Hypothalamus (tissue), 51 donors: Measurements from ENCODE around the gene KCNE4.
"Not testable (repeated sequence)": the region's sequence is repeated elsewhere in the genome, so short reads cannot be mapped to it uniquely, and the experiment has no call there.

Experiments
- DNase-seq, 51 donors: peaks; one replicate each; lab custom pipeline; 2025; lab: John Stamatoyannopoulos, UW

The KCNE4 gene

DNA sequence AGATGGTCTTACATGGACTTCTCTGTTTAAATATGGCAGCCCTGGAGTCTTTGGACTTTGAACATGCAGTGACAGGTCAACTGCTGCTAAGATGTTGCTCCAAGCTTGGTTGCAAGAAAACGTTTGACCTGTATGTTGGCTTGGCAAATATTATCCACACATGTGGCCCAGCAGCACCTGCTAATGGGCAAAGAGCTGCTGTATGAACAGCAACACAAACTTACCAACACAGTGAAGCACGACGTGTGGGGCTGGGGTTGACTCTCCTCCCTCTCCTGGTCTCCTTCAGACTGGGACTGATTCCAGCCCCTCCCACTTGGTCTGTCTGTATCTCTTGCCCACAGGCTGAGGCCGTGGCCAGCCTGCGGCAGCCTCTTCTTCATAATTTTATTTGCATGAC is 3.8 kb downstream of the KCNE4 start:
- DNase-seq = no peak

DNA sequence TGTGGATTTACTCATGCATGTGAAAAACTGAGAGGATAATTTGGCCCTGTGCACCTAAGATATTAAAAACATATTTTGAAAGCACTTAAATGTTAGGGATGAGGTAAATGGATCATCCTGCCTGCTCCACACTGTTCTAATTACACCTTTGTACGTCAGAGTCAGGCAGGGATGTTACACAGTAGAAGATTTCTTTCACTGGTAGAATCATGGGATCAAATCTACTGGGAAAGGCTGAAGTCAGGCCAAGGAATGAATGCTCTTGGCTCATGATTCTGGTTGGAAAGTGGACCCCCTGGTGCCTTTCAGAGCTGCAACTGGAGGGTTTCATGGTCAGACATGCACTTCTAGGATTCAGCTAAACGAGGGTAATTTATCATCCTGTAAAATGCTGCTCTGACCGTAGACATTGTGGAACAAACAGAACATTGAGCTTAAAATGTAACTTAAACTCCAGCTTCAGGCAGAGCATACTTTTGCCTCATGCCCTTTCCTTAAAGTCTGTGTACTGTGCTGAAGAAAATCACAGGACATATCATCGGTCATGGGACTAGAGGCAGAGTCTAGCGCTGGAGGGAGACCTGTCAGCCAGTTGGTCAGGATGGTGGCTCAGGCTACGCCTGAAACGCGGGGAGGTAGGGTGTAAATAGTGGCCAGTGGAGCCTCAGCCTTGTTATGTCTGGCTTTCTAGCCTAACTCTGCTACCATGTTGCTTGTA is 4.9 kb downstream of the KCNE4 start:
- no peak for DNase-seq

DNA sequence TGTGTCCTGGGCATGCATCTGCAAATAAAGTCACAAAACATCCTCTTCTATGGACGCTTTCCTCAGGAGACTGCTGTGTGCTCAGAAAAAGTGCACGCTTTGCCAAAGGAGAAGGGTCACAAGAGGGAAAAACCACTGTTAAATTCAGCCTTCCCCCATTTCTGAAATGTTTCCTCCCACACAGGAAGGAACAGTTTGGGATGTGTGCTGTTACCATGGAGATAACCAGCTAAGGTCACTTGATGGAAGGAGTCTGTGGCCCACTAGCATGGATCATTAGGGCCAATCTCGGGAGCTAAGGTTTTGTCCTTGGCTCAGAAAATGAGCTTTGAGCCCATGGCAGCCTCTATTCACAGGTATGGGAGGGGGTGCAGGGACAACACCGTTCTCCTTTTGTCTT is 5.6 kb downstream of the KCNE4 start:
- no peak for DNase-seq

DNA sequence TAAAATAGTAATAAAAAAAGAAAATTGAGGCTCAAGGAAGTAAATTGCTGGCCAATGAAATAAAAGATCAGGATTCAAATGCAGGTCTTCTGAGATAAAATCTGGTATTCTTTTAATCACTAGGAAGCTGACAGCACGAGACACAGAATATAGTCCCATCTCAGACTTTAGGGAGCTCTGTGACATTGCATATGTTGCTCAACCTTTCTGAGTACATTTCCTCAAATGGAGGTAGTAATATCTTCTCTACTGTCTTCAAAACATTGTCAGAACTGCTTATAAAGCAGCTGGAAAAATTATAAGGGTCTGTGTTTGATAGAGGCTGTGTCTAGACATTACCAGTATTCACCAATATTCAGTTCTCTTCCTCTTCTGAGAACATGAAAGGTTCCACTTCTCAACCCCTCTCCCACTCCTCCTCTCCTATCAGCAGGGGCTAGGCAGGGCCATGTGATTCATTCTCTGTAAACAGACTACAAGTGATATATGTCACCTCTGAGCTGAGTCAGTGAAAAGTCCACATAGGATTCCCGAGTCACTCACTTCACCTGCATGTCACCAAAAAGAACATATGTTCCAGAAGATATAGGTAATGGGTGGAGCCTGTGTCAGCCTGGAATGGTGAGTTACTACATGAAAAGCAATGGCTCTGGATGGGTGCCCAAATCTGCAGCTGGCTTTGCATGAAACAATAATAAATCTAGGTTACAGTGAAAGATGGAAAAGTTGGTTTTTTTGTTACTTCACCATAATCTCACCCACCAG is 7.1 kb downstream of the KCNE4 start:
- no peak for DNase-seq

DNA sequence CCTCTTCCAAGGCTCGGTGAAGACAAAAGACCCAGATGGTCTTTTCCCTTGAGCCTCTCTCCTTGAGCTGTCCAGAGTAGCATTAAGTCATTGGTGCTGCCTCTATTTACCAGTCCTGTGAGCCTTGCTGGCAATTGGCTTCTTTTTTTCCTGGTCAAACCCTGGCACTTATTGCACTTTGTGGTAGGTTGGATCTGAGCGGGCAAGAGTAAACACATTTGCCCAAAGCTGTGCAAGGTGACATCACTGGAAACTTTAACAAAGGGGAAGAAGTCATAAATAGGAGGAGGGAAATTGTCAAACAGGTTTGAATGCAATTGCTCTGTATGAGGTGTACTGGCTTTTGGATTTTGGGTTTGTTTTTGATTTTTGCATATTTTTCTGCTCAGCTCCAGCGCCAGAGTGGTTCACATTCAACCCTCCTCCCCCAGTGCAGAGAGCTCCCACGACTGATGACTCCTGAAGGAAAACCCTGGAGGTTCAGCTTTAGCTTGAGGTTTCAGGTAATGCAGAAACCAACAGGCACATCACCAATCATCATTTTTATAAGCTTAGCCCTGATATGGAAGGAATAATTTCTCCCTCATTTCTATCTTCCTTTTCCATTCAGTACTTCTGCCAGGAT is 8.3 kb downstream of the KCNE4 start:
- DNase-seq = no peak

DNA sequence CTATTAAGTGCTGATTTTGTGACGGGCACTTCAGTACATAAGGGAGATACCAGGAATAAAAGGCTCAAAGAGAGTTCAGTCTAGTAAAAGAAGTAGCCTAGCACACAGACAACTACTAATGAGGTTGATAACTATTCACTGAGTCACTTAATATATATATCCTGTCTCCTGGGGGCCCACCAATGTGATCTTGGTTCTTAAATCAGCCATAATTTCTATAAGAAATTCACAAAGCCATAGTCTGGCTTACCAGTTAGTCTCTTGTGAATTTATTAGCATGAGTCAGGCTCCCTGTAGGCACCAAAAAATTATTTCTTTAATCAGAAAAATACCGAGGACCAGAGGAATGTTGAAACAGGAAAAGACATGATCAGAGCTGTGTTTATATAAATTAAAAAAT is 10.4 kb downstream of the KCNE4 start:
- no peak for DNase-seq

DNA sequence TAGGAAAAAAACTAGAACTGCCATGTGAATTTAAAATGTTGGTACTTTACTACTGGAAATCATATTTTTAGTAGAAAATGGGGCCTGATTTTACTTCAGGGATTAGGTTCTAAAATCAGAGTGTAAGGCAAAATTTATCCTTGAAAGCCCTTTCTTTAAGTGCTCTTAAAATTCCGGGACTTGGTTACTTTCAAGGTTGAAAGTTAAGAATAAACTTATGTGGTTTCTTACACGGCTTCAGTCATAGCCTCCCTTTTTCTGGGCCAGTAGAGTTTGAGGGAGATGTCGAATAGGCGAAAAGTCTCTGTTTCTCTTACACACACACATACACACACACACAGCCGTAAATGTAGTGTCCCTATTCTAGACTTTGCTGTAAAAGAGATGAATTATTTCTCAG is 13.1 kb downstream of the KCNE4 start:
- DNase-seq = no peak

DNA sequence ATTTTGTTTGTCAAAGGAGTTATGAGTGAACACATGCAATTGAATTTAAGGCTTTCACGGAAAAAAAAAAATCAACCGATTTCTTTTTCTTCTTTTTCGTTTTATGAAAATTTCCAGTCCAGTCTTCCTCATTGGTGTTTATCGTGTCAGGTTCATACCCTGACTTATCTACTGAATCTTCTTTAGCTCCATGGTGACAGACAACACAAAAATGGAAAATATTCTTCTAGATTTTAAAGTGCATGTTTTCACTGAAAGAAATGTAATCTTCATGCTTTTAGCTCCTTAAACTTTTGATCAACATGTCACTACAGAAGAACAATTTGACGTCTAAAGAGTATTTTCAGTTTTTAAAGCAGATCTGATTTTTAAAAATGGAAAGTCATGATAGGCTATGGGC is 14.7 kb downstream of the KCNE4 start:
- DNase-seq = no peak

DNA sequence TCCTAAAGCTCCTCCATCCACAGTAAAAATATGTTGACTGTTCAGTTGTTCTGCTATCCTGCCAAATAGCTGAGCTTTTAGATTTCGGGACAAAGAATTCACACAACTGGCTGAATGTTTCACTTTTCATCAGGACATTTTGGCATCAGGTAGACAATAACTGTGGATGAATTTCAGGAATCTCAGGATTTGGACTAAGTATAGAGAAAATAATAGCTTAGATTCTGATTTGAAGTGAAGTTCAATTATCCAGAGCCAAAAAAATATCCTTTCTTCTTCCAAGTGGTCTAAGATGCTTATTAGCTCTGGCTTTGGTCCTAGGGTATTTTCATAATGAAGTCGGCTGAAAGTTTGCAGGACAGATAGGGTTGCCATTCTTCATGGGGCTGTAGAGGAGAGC is 16.1 kb downstream of the KCNE4 start:
- DNase-seq = no peak

DNA sequence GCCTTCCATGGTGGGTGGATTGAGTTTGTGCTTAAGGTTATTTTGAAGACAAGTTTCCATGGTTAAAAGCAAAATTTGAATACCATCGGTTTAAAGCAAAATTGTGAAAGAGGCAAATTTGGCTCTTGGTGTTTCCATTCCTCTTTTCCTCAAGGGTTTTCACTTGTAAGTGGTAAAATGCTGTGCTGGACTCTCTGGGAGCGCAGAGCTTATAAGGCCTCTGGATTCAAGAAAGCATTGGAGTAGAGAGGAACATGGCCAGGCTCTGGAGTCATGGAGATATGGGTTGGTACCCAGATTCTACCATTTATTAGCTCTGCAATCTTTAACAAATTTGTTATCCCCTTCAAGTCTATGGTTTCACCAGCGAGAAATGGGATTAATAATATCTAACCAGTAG is 17.5 kb downstream of the KCNE4 start:
- no peak for DNase-seq

DNA sequence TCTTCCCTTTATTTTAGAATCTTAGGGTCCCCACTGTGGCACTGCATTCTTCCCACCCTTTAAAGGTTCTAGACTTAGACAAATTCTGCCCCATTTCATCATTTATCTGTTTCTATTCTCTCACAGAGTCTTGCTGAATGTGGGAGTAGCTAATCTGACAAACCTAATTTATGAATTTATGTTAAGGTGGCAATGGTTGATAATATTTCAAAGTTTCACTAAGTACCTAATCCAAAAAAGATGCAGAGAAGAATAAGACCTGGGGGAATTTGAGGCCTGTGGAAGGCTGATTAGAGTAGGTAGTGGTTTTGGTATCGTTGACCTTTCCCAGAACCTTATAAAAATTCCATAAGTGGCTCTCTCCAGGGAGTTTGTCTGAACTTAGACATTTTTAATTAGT is 18.0 kb downstream of the KCNE4 start:
- no peak for DNase-seq

DNA sequence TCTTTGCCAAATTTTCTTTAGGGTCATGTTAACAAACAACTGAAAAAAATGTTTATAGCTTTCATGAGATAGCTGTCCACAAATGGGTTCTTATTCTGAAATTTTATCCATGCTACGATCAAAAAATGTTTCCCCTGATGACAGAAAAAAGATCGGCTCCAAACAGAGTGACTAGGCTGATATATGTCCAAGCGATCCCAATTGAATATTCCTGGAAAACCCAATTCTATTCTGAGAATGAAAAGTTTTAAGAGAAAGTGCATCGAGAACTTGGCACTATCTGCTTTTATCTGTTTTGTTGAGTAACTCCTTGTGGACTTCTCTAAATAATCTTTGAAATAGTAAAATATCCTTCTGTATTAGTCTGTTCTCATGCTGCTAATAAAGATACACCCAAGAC is 19.1 kb downstream of the KCNE4 start:
- DNase-seq = no peak

DNA sequence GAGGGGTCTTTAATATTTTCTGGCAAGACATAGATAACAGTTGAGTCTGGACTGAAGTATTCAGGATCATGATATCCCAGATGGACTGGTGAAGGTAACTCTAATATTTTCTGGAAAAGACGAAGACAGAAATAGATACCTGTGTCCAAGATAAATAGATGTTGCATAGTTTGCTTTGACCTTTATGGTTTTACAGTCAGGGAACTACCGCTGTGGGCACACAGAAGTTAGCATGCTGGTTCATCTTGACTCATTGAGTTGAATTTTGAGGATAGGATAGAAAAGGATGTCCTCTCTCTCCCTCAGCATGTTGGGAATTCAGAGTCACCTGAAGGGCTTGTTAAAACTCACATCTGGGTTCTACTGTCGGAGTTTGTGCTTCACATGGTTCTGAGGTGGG is 20.8 kb downstream of the KCNE4 start:
- DNase-seq = no peak

DNA sequence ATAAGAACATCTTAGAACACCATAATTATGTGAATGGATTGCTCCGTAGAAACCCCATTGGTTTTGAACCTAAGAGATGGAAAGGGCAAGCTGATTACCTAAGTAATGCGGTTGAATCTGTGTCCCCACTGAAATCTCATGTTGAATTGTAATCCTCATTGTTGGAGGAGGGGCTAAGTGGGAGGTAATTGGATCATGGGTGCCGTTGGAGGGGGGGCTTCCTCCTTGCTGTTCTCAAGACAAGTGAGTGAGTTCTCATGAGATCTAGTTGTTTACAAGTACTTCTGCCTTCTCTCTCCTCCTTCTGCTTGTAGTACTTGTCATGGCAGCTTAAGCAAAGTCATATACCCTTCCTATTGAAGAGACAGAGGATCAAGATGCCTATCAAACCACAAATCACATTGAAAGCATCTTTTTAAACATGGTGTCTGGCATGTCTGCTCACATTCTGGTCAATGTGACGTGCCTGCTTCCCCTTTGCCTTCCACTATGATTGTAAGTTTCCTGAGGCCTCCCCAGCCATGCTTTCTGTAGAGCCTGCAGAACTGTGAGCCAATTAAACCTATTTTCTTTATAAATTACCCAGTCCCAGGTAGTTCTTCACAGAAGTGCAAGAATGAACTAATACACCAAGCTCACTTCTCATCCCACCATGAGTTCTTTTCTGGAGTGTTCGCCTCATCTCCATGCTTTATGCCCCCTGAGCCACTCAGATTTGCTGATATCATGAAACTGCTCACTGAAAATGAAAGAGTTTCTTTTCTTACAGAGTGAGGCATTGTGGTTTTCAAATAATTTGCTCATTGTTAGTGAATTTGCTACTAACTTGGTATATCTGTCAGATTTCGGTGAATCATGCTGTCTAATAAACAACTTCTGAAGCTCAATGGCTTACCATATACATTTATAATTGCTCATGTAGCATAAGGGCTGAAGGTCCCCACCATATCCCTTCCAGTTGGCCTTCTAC is 23.6 kb downstream of the KCNE4 start:
- no peak for DNase-seq

DNA sequence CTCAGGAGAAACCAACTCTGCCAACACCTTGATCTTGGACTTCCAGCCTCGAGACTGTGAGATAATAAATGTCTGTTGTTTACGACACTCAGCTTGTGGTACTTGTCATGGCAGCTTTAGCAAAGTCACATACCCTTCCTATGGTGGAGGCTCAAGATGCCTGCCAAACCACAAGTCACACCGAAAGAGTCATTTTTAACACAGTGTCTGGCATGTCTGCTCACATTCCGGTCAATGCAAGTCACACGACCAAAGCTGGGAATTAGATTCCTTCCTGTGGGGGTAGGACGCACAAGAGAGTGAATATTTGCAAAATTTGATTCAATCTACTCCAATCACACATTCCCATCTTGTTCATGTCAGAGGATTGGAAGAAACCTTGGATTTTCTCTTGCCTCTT is 24.6 kb downstream of the KCNE4 start:
- no peak for DNase-seq

DNA sequence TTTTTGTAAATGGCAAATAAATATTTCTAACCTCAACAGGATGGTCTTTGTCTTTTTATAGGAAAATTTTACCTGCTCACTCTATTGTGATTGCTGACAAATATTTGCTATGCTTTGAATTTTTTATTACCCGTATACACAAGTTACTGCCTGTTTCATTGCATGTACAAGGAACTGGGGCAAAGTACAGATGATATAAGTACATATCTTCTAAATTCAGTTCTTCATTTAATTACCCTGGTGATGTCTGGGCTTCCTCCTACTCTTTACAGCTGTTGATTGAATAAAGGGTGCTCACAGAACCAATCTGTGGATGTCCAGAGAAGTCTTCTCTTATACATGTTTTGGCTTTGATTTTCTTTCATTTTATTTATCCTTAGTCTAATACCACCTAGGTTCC is 26.5 kb downstream of the KCNE4 start:
- no peak for DNase-seq

DNA sequence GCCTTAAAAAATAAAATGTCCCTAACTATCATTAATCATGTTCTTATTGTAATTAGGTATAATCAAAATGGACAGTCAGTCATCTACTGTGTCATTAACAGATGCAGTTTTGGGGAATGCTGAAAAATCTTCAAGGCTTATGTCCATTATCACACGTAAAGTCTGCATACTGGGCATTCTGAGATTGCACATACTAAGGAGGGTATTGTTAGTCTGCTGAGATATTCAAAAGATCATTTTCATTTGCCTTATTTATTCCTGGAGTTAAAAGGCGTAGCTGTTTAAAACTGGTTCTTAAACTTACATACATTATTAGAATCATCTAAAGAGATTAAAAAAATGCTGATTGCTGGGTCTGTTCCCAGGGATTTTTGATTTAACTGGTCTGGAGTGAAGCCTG is 27.4 kb downstream of the KCNE4 start:
- DNase-seq = no peak

DNA sequence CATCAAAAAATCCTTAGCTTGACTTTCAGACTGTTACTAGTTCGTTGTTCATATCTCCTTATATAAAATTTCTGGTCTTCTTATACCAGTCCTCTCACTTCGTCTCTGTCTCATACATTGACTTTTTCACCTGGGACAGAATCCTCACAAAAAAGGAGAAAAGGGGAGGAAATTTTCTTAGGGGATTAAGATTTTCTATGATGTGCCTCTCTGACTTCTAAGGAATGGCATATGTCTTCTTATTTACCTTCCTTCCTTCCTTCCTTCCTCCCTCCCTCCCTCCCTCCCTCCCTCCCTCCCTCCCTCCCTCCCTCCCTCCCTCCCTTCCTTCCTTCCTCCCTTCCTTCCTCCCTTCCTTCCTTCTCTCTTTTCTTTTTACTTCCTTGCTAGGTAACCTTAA is 27.9 kb downstream of the KCNE4 start:
- DNase-seq = no peak

DNA sequence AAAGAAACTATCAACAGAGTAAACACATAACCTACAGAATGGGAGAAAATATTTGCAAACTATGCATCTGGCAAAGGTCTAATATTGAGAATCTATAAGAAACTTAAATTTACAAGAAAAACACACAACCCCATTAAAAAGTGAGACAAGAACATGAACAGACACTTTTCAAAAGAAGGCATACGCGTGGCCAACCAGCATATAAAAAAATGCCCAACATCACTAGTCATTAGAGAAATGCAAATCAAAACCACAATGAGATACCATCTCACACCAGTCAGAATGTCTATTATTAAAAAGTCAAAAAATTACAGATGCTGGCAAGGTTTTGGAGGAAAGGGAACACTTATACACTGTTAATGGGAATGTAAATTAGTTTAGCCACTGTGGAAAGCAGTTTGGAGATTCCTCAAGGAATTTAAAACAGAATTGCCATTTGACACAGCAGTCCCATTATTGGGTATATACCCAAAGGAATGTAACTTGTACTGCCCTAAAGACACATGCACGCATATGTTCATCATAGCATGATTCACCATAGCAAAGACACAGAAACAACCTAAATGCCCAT is 28.9 kb downstream of the KCNE4 start:
- not testable (repeated sequence) for DNase-seq

DNA sequence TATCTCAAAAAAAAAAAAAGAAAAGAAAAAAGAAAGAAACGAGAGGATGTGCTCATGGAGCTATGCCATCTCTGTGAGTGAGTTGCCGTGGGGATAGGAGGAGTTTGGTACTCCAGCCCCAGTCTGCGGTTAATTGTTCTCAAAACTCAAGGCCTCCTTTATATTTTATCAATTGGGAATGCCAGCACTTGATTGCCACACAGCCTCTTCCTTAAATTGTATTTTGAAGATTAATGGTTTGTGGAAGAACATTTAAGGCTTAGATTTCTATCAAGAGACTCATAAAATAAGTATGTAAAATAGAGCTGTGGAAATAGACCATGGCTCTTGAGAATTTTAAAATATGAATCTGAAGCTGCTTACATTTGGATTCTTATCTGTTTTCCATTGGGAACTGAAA is 29.8 kb downstream of the KCNE4 start:
- DNase-seq = no peak

DNA sequence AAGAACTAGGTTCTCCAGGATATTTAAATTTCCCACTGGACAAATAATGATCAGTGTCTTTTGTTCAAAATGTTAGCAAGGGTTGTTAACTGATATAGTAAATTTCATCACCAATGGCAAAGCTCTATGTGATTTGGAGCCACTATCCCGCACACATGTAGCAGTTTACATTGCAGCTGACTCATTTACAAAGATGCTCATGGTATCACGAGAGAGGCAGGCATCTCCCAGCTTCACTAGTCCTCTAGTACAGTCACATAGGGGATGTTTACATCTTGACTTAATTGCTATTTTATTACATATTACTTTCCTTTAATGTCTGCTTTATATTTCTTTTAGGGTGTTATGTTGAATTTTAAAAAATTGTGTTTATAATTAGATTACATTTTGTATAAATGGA is 30.7 kb downstream of the KCNE4 start:
- DNase-seq = no peak
